Immature natural killer cell (primary cell): Measurements from ENCODE around the gene ZBED5. TPM values are rescaled to one million over a fixed set of nuclear protein-coding genes. Genes with fewer than 3 reads are reported as not detected.

Source experiments
- DNase-seq, 3 donors: peaks; one replicate each; pipeline ENCODE4 v3.0.0; 2022; ENCODE audit warnings: mixed read lengths in 1 of 3
- H3K27ac Mint-ChIP-seq, 6 donors: one replicate each; pipeline ENCODE4 v1.8.0; 2020; ENCODE audit warnings: mixed read lengths in 6 of 6, mild to moderate bottlenecking in 5 of 6, inconsistent platforms in 4 of 6, moderate library complexity in 3 of 6
- H3K27me3 Mint-ChIP-seq, 3 donors: one replicate each; pipeline ENCODE4 v1.8.0; 2020 to 2021; ENCODE audit warnings: low read depth in 3 of 3, mild to moderate bottlenecking in 3 of 3, mixed read lengths in 3 of 3, moderate library complexity in 3 of 3, inconsistent platforms in 1 of 3
- H3K36me3 Mint-ChIP-seq, 3 donors: one replicate each; pipeline ENCODE4 v1.8.0; 2020; ENCODE audit warnings: mixed read lengths in 3 of 3, inconsistent platforms in 2 of 3, mild to moderate bottlenecking in 2 of 3
- H3K4me1 Mint-ChIP-seq, 2 donors: one replicate each; pipeline ENCODE4 v1.8.0; 2020; ENCODE audit warnings: inconsistent platforms in 2 of 2, mild to moderate bottlenecking in 2 of 2, mixed read lengths in 2 of 2, moderate library complexity in 1 of 2
- H3K4me3 Mint-ChIP-seq, 5 donors: one replicate each; pipeline ENCODE4 v1.8.0; 2020; ENCODE audit warnings: mild to moderate bottlenecking in 5 of 5, mixed read lengths in 5 of 5, inconsistent platforms in 3 of 5, moderate library complexity in 3 of 5
- H3K9me3 Mint-ChIP-seq, 6 donors: one replicate each; pipeline ENCODE4 v1.8.0; 2020; ENCODE audit warnings: mild to moderate bottlenecking in 6 of 6, mixed read lengths in 6 of 6, inconsistent platforms in 4 of 6, moderate library complexity in 3 of 6
- polyA plus RNA-seq, 3 donors: library from polyadenylated mRNA; unstranded; fragments of 300-500 nt; fragmentation: Illumina TruSeq; gene quantifications; one replicate each; pipeline ENCODE4 v1.2.3, GENCODE V29; 2021

Gene ZBED5
- polyA plus RNA-seq, 3 donors from 2014 or later, result 7.2 to 14.7 (median 9.8) TPM

- DNase-seq, result no peak
- peak overlapping the region; percentile 96 to 98 (median 98) for H3K4me3 Mint-ChIP-seq
- H3K36me3 Mint-ChIP-seq, result peaks cover 21 to 28% (median 26%) of the 10 kb centered on the region in 3 donors
- H3K9me3 Mint-ChIP-seq, result no peaks in the 10 kb centered on the region
- H3K4me1 Mint-ChIP-seq, result peaks cover 44 to 60% of the 10 kb centered on the region in 2 donors
- H3K27me3 Mint-ChIP-seq, result peaks cover 12 to 27% (median 20%) of the 10 kb centered on the region in 3 donors
- H3K27ac Mint-ChIP-seq, result peak overlapping the region; percentile 93 to 97 (median 94)
Measured at GRCh38 chr11:10808235-10808552, 49.7 kb downstream of the ZBED5 start.

- H3K27me3 Mint-ChIP-seq, result peaks cover 9 to 25% (median 20%) of the 10 kb centered on the region in 3 donors
- peaks cover 44 to 61% of the 10 kb centered on the region in 2 donors for H3K4me1 Mint-ChIP-seq
Measured at GRCh38 chr11:10807493-10808234, 50.2 kb downstream of the ZBED5 start.

GRCh38 chr11:10806206-10806605 lies 51.6 kb downstream of the ZBED5 start:
- DNase-seq, result no peak
- Mint-ChIP-seq H3K4me1 (peaks cover 49 to 72% of the 10 kb centered on the region in 2 donors), H3K27ac (peak overlapping the region in 4 of 6 donors; percentile 90 to 95 (median 94)), H3K36me3 (peaks cover 26 to 39% (median 38%) of the 10 kb centered on the region in 3 donors), H3K9me3 (no peaks in the 10 kb centered on the region), H3K4me3 (peak overlapping the region in 4 of 5 donors; percentile 96 to 98 (median 98)), H3K27me3 (peaks cover 7 to 25% (median 20%) of the 10 kb centered on the region in 3 donors)

More at GRCh38 chr11:10807493-10808234, 50.2 kb downstream of the ZBED5 start:
- H3K36me3 Mint-ChIP-seq, result peaks cover 21 to 28% (median 28%) of the 10 kb centered on the region in 3 donors
- no peaks in the 10 kb centered on the region for H3K9me3 Mint-ChIP-seq
- peak in 2 of 3 donors; percentile 47 to 49 for DNase-seq
- peak overlapping the region; percentile 88 to 97 (median 94) for H3K27ac Mint-ChIP-seq
- peak overlapping the region; percentile 96 to 98 (median 98) for H3K4me3 Mint-ChIP-seq

GRCh38 chr11:10805741-10806140 lies 52.1 kb downstream of the ZBED5 start:
- Mint-ChIP-seq H3K27ac (peak overlapping the region in 5 of 6 donors; percentile 34 to 78 (median 50)), H3K4me1 (peaks cover 52 to 77% of the 10 kb centered on the region in 2 donors), H3K27me3 (peaks cover 7 to 25% (median 20%) of the 10 kb centered on the region in 3 donors), H3K36me3 (peaks cover 28 to 44% (median 42%) of the 10 kb centered on the region in 3 donors), H3K4me3 (peak overlapping the region in 4 of 5 donors; percentile 18 to 60 (median 38)), H3K9me3 (no peaks in the 10 kb centered on the region)
- DNase-seq, result no peak

GRCh38 chr11:10803676-10804075 lies 54.2 kb downstream of the ZBED5 start:
- Mint-ChIP-seq H3K4me3 (no peak overlapping the region), H3K27ac (peak overlapping the region in 2 of 6 donors; percentile 37 to 50)

More at GRCh38 chr11:10803676-10804075, 54.2 kb downstream of the ZBED5 start:
- peaks cover 5 to 22% (median 15%) of the 10 kb centered on the region in 3 donors for H3K27me3 Mint-ChIP-seq
- peaks cover 43 to 63% (median 56%) of the 10 kb centered on the region in 3 donors for H3K36me3 Mint-ChIP-seq
- DNase-seq, result no peak
- H3K4me1 Mint-ChIP-seq, result peaks cover 50 to 82% of the 10 kb centered on the region in 2 donors
- no peaks in the 10 kb centered on the region for H3K9me3 Mint-ChIP-seq

Other genes with a start within 250 kb of the ZBED5 start
- gene IRAG1, start 164.3 kb downstream of the ZBED5 start, polyA plus RNA-seq, result under 1 TPM in 1 of 3 donors, not detected in 2; 0.41 TPM
- 10 to 100 TPM; 32.6 to 68.0 (median 43.2) TPM for gene CTR9, start 106.8 kb downstream of the ZBED5 start, polyA plus RNA-seq
- 100 to 1,000 TPM; 322 to 508 (median 441) TPM for gene EIF4G2, start 49.1 kb downstream of the ZBED5 start, polyA plus RNA-seq